GM10266 (cell line): ENCODE results near the gene CTNS.

ENCODE experiments used
- DNase-seq: peaks from one replicate; pipeline ENCODE4 v3.0.0; 2012; ENCODE audit errors: extremely low spot score
- TF ChIP-seq, protein P1 (sequence below): IDR thresholded peaks from 2 replicates; pipeline ENCODE4 v1.5.1; 2012; ENCODE audit warnings: mild to moderate bottlenecking, low read depth; ENCODE audit not compliant: control insufficient read depth, insufficient read depth; ENCODE audit errors: missing control alignments

Gene CTNS

DNA sequence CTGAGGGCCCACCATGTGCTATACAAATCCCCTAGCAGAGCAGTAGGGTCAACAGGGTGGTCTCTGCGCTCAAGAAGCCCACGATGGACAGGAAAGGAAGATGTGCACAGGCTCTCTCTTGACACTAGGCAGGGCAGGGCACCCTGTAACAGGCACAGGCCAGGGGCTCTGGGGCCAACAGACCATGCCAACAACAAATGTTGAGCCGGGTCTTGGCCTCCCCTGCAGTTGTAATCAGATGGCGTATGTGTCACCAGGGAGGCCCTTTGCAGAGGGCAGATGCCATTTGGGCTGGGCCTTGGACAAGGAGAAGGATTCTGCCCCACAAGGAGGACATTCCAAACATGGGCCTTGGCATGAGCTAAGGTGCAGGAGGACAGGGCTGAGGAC, 32.7 kb upstream of the CTNS start:
- TF ChIP-seq, protein P1, sequence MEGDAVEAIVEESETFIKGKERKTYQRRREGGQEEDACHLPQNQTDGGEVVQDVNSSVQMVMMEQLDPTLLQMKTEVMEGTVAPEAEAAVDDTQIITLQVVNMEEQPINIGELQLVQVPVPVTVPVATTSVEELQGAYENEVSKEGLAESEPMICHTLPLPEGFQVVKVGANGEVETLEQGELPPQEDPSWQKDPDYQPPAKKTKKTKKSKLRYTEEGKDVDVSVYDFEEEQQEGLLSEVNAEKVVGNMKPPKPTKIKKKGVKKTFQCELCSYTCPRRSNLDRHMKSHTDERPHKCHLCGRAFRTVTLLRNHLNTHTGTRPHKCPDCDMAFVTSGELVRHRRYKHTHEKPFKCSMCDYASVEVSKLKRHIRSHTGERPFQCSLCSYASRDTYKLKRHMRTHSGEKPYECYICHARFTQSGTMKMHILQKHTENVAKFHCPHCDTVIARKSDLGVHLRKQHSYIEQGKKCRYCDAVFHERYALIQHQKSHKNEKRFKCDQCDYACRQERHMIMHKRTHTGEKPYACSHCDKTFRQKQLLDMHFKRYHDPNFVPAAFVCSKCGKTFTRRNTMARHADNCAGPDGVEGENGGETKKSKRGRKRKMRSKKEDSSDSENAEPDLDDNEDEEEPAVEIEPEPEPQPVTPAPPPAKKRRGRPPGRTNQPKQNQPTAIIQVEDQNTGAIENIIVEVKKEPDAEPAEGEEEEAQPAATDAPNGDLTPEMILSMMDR: no peak
- no peak for DNase-seq

DNA sequence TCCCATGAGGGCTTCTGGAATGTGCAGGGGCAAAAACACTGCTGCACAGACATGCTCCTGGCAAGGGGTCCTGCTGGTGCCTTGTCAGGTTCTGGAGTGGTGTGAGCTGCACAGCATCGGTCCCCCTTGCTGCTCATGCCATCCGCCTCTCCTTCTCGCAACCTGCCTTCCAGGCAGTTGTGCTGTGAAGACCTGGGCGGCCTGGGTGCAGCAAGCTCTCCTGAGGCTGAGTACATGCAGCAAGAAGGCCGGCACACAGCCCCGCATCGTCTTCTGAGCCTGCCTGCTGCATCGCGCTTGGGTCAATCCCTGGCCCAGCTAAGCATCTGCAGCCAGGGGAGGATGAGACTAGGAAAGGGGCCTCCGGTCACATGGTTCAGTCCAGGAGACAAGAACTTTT, 26.9 kb upstream of the CTNS start:
- no peak for DNase-seq
- TF ChIP-seq, protein P1: no peak

DNA sequence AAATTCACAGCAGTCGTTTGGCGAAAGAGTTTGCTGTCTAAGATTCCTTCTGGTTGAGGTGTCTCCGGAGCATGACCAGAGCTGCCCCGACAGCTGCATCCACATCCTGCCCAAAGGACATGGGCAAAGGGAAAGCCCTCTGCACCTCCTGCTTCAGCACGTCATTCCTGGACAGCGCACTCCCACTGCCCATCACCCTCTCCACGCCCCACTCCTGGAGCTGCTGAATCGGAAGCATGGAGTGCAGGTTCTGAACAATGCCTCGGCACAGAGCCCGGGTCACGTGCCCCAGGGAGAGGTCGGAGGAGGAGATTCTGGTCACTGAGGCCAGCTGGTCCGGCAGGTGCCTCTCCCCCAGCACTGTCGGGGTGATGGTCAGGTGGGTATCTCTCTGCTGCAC, 26.0 kb upstream of the CTNS start:
- TF ChIP-seq, protein P1: no peak
- DNase-seq: no peak

DNA sequence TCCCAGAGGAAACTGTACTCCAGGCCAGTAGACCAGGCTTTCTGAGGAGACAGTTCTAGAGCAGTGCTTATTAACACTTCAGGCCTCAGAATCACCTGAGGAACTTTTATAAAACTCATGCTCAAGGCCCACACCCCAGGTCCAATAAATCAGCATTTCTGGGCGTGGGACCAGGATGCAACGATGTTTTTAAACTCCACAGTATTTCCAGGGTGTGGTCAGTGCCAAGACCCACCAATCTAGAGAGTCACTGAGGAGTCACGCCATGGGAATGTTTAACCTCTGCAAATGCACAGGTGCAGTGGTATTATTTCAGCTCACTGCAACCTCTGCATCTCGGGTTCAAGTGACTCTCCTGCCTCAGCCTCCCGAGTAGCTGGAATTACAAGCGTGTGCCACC, 23.4 kb upstream of the CTNS start:
- DNase-seq: no peak

DNA sequence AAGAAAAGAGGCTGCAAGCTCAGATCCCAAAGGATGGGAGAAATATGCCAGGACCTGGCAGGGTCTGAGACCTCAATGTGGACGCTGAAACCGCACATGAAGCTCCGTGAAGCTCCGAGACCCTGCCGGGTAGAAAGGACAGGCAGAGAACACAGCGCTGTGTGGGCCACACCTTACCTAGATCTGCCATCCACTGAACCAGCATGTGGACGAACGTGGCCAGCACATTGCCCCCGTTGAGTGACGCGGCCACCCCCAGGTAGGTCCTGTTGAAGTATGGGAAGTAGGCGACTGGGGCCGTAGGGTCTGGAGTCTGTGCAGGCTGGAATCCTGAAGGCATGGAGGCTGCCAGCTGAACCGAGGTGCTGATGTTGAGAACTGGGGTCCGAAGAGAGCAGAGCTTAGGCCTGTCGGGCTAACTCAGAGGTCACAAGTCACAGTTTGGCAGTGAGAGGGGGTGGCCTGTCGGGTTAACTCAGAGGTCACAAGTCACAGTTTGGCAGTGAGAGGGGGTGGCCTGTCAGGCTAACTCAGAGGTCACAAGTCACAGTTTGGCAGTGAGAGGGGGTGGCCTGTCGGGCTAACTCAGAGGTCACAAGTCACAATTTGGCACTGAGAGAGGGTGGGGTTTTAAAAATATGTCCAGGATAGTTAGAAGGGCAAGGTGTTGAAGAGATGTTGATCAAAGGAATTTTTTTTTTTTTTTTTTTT, 21.2 kb upstream of the CTNS start:
- no peak for DNase-seq
- TF ChIP-seq, protein P1: no peak

More for the DNA sequence above, 23.4 kb upstream of the CTNS start:
- TF ChIP-seq, protein P1: no peak

DNA sequence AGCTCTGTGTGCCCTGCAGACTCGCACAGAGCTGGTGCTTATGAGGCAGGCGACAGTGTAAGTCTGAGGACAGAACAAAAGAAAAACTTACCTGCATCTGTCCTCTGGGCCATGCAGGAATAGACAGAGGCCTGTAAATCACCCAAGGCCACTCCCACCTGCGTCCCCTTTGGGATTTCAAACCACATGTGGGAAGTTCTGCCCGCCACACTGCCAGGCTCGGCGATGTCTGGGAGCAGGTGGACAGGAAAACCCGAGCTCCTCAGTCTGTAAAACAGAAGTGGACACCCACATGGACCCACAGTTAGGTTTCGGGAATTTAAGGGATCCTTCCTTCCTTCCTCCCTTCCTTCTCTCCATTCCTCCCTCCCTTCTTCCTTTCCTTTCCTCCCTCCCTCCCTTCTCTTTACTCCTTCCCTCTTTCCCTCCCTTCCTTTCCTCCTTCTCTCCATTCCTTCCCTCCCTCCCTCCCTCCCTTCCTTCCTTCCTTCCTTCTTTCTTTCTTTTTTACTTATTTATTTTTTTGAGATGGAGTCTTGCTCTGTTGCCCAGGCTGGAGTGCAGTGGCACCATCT, 15.3 kb upstream of the CTNS start:
- no peak for DNase-seq
- TF ChIP-seq, protein P1: no peak

DNA sequence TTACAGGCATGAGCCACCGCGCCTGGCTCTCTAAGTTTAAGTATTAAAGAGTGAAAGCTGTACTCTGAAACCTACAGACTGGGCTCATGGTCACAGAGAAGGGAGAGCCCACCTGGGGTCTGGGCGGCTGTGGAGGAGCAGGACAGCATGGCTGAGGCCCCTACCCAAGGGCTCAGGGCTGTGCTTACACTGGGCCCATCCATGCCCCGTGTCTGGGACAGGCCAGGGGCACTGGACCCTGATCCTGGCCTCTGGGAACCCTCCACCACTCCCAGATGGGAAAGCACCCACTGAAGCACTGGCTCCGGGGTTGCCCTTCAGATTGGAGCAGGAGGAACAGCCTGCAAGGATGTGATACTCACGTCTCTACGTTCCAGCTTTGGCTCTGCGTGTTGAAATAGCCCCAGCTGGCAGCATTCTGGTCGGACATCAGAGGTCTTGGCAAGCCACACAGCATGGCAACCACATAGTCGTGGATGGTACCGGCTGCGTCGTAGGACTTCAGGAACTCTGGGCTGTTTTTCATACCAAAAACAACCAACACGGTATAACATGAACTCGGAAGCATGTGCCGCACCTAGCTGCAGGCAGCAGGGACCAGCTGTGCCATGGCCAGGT, 13.5 kb upstream of the CTNS start:
- no peak for DNase-seq
- TF ChIP-seq, protein P1: no peak
